ENCODE results near the gene SBF1.
"Not testable (repeated sequence)": the region's sequence is repeated elsewhere in the genome, so short reads cannot be mapped to it uniquely, and the experiment has no call there.

SBF1 gene

DNA sequence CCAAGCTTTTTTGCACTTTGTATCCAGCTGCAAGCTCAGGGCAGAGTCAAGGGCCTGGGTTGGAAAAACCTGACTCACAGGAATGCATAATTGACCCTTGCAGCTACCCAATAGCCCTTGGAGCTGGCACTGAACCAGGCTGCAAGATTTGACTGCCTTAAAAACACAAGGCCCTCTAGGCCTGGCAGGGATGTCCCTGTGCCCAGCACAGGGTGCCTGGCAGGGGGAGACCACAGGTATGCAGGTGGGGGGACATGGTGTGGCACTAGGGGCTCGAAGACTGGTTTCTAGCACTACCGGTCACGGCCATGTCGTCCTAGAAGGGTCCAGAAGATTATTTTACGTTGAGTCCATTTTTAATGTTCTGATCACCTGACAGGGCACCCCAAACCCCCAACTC, 30.2 kb downstream of the SBF1 start:
- DNase-seq: no peak

DNA sequence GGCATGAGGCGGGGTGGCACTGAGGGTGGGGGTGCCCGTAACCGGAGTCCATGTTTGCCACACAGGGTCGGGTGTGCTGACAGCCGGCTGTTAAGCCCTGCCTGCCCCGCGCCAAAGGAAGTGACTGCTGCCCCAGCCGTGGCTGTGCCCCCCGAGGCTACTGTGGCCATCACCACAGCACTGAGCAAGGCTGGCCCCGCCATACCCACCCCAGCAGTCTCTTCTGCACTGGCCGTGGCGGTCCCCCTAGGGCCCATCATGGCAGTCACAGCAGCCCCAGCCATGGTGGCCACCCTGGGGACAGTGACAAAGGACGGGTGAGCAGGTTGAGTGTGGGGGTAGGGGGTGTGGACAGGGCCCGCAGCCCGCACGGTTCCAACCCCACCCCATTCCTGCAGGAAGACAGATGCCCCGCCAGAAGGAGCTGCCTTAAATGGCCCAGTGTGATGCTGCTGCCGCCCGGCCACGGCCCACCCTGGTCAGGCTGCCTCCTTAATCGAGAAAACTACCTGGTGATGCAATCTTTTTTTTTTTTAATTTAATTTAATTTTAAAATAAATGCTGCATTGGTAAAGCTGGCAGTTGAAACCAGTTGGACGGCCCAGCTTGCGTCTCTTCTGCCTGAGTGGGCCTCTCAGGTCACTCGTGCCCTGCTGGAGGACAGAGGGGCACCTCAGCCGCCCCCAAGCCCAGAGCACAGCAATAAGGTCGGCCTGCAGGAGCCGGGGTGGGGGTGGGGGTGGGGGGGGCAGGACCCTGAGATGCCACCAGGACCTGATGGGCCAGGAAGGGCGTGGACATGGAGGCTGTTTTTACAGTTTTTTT, 30.8 kb downstream of the SBF1 start:
- DNase-seq: no peak

DNA sequence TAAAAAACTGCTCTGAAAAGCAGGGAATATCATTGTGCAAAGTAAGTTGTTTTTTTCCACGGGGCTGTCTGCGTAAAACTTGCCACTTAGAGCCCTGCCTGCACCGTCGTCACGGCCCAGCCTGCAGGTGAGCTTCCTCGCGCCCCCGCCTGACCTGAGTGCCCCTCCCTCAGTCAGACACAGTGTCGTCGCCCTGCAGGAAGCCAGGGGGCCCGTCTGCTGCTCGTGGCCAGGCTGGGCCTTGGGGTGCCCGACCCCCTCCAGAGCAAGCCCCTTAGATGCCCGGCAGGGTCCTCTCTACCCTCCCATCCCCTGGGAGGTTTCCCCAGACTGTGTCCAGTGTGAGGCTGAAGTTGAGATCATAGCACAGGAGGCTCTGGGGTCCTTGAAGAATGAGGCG, 31.6 kb downstream of the SBF1 start:
- no peak for DNase-seq

DNA sequence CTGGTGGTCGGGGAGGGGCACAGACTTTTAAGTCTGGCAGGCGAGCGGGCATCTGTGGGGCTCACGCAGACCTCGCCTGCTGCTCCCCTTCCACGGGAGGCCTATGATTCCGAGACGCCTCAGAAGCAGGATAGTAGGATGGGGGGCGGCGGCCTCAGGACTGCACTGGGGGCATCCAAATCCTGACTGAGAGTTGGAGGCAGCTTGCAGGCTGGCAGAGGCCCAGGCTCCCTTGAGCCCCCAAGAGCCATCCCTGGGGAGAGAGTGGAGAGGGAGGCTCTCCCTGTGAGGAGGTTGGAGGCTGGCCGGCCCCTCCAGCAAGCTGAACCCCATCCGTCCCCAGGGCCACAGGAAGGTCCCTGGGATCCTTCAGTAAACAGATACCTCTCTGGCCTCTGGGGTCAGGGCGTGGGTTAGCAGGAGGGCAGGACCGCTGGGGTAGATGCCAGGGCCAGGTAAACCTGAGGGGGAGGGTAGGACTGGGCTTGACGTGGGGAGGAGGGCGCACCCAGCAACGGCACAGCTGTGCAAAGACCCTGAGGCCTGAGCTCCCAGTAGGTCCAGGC, 33.3 kb downstream of the SBF1 start:
- no peak for DNase-seq

DNA sequence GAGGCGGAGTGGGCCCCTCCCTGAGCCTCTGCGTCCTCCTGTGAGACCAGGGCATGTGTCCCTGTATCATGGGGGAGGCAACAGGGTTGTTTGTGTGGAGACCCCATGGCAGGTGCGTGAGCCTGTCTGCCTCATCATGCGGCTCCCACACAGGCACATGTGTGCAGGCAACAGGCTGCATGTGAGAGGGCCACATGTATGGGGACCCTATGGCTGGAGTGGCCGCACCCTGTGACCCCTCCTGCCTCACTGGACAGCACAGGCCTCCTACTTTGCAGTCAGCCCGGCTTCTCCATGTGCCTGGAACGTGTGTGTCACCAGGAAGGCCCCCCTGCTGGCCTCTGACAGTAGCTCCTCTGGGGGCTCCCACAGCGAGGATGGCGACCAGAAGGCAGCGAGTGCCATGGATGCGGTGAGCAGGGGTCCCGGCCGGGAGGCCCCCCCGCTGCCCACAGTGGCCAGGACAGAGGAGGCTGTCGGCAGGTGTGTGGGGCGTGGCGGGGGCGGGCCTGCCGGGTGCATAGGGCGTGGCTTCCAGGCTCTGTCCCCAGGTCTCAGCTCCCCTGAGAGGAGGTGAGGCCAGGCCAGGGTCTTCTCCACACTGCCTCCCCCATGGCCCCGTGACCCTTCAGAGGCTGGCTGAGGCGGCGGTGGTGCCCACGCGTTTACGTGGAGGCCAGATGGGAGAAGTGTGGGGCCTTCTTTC, 34.1 kb downstream of the SBF1 start:
- no peak for DNase-seq

DNA sequence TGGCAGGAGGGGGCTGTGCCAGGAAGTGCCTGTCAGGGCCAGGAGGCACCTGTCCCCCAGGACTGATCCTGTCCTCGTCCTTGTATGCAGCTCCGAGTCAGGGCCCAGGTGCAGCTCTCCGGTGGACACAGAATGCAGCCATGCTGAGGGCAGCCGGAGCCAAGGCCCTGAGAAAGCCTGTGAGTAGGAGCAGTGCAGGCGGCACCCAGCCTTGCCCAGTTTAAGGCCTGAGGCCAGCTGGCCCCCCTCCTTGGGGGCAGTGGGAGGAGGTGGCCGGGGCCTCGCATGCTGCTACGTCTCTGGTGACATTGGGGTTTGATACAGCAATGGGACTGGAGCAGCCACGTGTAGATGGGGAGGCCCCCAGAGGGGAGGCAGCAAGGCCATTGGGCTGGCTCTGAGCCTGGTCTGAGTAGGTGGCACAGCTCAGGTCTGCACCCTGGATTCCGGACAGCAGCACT, 34.9 kb downstream of the SBF1 start:
- no peak for DNase-seq

DNA sequence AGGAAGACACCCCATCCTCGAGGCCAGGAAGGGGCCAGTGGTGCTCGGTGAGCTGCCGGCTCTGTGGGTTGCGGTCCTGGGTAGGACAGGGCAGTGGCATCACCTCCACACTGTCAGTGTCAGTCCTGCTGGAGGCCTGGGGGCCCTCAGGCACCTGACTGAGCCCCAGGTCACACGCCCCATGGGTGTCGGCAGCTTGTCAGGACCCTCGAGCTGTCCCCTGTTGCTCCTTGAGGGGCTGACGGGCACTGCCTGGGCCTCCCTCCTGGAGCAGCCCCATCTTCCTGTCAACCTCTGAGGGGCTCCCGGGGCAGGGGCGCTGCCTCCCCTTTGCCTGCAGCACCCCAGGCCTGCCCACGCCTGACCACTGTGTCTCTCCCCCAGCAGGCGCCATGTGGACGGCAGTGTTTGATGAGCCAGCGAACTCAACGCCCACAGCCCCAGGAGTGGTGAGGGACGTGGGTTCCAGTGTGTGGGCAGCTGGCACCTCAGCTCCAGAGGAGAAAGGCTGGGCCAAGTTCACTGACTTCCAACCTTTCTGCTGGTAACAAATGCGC, 35.4 kb downstream of the SBF1 start:
- no peak for DNase-seq

DNA sequence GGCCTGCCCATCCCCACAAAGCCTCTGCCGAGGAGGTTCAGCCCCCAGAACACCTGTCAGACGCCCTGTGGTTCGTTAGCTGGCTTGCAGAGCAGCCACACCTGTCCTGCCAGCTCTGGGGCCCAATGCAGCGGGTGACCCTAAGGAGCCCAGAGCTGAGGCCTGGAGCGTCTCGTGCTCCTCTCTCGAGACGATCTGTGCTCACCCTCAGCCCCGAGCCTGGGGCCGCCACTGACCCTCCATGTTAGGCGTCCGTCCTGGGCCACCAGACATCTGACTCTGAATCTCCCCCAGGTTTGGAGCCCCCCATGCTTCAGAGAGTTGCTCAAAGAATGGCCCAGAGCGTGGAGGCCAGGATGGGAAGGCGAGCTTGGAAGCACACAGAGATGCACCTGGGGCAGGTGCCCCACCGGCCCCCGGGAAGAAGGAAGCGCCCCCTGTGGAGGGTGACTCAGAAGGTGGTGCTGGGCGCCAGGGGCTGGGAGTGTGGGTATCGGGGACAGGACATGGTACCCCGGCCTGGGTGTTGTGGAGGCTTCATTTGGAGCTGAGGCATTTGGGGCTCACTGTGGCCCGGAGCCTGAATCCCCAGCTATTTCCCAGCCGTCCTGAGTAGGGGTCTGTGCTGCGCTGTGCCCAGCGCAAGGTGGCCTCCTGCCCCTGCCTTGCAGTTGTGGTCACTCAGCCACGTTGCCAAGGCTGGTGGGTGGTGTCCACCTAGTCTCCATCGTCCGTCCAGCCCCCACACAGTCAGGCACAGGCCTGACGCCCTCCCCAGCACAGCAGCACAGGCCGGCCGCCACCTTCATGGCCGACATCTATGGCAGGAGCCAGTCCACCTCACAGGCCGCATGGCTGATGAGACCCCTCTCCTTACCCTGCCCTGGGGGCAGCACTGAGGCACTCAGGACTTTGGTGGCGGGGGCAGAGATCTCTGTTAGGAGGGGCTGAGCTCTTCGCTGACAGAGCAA, 36.2 kb downstream of the SBF1 start:
- DNase-seq: no peak

DNA sequence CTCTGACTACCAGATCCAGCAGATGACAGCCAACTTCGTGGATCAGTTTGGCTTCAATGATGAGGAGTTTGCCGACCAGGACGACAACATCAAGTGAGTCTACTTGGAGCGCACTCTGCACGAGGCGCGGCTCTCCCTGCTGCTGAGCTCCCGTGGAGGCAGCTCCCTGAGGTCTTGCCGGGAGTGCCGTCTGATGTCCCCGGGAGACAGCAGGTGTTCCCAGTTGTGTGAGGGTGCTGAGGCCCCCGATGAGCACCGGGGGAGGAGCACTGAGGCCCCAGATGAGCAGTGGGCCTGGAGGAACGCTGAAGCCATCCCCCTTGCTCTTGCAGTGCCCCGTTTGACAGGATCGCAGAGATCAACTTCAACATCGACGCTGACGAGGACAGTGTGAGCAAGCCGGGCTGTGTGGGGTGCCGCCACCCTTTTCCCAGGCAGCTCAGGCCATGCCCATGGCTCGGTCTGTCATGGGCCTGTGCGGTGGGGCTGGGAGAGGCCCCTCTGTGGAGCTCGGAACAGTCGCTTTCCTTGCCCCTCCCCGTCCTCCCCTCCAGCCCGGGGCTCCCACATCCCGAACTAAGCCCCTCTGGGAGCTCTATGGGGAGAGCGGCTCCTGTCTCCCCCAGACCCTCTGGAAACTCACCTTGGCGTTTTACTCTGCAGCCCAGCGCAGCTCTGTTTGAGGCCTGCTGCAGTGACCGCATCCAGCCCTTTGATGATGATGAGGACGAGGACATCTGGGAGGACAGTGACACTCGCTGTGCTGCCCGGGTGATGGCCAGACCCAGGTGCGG, 37.1 kb downstream of the SBF1 start:
- DNase-seq: no peak

DNA sequence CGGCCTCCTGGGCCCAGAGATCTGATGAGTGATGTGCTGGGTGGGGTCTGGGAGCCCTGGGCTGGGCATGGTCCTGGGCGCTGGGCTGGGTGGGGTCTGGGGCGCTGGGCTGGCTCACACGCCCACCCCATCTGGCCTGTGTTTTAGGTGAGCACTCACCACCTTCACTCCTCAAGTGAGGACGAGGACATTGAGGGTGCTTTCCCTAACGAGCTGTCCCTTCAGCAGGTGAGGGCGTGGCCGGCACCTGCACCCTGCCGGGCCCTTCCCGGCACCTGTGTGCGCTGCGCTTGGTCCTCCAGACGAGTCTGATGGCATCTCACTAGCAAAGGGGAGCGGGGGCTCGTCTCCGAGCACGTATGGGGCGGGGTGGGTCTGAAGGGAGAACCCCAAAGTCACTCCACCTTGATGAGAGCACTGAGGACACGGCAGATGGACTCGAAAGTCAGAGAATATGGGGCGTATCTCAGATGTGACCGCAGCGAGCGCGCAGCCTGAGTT, 37.9 kb downstream of the SBF1 start:
- no peak for DNase-seq

DNA sequence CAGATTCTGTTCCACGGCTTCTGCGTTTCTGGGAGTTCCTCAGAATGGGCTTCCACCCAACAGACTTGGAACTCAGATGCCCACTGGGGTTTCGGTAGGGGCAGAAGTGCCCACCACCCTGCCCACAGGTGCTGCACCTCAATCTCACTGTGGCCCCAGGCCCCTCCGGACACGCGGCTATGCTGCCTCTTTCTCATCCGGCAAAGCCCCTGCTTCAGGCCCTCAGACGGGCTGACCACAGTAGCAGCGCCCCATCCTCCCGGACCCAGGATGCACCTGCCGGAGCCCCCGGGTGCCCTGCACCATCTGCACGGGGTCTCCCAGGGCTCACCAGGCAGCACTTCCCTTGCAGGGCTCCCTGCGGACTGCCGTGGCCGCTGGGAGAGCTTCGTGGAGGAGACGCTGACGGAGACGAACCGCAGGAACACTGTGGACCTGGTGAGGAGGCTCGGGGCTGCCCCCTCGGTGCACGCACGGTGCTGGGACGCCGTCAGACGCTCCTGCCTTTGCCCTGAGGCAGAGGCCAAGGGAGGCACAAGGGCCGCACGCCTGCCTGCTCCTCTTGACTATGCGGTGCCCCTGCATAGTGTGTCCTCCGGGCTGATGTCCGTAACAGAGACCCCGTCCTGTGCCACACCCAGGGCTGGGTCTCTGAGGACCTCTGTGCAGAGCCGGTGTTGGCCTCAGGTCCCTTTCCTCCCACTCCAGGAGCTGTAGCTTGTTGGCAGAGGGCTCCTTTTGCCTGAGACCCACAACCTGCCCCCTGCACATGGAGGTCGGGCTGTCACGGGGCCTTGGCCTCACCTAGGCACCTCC, 38.6 kb downstream of the SBF1 start:
- no peak for DNase-seq

DNA sequence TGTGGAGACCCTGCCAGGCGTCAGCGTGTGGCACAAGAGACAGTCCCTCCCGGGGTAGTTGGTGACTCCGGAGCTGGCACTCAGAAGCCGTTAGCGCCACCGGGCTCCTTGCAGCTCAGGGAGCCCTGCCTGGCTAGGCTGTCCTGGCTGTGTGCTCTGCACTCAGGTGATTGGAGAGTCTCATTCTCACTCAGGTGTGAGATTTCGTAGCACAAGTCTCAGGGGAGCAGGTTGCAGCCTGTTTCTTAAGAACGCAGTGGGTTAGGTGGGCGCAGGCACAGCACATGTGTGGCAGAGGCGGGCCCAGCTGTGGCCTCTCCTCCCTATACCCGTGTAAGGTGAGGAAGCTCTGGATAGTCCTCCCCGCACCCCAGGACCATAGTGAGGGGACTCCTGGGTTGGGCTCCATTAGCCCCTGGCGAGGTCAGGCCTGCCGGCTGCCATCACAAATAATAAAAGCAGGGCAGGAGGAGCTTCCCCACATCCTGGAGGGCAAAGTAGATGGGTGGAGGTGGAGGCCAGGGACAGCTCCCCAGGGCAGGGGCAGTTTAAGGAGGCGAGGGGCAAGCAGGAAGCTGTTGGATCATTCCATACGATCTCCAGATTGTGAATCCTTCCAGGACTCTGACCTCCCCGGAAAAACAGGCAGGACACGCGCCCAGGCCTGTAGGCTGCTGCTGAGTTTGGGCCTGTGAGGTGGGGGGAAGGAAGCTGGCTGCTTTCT, 39.4 kb downstream of the SBF1 start:
- no peak for DNase-seq

DNA sequence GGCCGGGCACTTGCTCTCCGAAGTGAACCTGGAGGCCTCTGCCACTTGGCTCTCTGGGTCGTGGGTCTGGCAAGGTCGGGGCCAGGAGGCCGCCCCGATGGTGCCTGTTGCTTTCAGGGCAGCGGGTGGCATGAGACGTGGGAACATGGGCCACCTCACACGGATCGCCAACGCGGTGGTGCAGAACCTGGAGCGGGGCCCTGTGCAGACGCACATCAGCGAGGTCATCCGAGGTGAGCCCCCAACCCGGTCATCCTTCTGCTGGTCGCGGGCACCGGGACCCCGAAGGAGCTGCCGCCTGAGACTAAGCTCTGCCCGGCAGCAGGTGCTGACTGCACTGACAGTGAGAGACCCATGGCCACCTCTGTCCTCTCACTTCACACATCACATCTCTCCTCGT, 40.0 kb downstream of the SBF1 start:
- DNase-seq: no peak

DNA sequence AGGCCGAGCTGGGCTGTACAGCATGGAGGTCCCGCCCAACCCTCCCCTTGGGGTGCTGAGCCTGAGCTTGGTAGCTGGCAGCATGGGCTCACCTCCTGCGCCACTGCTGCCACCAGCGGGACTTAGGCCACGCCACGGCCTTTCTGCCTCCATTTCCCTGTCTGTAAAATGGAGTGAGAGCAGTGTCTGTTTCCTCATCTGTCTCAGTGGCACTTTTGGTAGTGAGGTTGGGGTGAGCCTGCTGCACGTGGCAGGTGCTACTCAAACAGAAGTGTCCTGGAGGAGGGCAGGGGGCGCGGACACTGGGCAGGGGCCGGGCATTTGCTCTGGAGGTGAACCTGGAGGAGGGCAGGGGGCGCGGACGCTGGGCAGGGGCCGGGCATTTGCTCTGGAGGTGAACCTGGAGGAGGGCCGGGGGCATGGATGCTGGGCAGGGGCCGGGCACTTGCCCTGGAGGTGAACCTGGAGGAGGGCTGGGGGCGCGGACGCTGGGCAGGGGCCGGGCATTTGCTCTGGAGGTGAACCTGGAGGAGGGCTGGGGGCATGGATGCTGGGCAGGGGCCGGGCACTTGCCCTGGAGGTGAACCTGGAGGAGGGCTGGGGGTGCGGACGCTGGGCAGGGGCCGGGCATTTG, 41.8 kb downstream of the SBF1 start:
- DNase-seq: not testable (repeated sequence)

DNA sequence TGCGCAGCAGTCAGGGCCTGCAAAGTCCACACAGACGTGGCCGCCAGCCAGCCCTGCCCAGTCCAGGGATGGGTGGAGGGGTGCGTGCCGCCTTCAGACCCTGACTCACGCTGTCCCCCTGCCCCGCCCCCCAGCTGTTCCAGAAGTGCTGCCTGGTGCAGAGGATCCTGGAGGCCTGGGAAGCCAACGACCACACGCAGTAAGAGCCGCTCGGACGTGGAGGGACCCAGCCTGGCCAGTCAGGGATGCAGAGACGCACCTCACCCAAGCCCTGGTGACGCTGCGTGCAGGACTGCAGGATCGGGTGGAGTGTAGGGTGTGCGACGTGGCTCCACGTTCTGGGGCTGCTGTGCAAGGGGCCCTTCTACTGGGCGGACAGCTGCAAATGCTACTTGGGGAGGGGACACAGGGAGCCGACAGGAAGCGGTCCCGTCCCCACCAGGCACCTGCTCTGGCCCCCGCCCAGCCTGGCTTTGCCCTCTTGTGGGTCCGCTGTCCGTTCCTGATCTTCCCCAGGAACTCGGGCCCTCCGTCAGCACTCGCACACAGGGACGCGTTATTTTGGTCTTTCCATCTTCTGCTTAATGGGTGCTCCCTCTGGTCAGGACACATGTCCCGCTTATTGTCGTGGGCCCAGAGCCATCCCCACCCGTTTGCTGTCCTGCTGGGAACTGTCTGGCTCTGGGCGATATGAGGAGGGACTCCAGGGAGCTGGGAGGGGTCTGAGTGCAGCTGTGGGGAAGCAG, 42.5 kb downstream of the SBF1 start:
- no peak for DNase-seq

DNA sequence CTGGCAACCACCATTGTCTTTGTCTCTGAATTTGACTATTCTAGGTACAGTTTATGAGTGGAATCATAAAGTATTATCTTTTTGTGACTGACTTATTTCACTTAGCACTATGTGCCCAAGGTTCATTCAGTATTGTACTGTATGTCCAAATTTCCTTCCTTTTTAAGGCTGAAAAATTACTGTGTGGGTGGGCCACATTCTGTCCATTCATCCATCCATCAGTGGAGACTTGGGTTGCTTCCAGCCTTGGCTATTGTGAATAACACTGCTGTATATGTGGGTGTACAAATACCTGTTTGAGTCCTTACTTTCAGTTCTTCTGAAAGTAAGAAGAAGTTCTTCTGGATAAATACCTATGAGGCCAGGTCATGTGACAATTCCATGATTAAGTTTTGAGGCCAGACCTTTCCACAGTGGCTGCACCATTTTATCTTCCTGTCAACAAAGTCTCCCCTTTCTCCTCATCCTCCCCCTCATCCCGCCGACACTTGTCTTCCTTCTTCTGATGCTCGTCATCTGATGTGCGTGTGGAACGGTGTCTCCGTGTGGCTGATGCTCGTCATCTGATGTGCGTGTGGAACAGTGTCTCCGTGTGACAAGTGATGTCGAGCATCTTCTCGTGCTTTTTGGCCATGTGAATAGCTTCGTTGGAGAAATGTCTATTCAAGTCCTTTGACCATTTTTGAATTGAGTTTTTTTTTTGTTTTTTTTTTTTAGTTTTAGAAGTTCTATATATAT, 49.5 kb downstream of the SBF1 start:
- no peak for DNase-seq

DNA sequence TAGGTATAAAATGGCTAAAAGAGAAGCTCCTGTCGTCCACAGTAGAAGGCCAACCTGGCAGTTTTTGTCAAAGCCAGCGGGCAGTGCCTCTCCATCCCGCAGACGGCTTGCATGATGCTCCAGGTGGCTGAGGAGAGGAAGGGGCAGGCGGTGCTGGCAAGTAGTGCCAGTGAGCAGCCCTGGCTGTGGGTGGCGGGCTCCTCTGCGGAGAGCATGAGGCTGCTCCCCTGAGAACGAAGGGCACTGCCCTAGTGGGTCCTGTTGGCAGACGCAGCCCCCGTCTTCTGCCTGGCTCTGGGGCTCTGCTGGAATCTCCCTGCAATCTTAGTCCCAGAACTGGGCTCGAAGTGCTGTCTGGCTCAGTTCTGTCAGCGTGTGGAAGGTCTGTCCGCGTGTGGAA, 50.9 kb downstream of the SBF1 start:
- no peak for DNase-seq
